HUES6 (cell line): Measurements from ENCODE around the gene SIPA1L2.

ENCODE experiments used
- H3K27ac ChIP-seq: 2 replicates; pipeline ENCODE4 v1.7.0; 2013; ENCODE audit warnings: low read depth, mild to moderate bottlenecking, low read length, inconsistent platforms
- H3K27me3 ChIP-seq: 2 replicates; pipeline ENCODE4 v1.6.1; 2013; ENCODE audit warnings: low read length; ENCODE audit not compliant: control insufficient read depth, insufficient read depth
- H3K36me3 ChIP-seq: 2 replicates; pipeline ENCODE4 v1.6.1; 2013; ENCODE audit warnings: low read length; ENCODE audit not compliant: control insufficient read depth, insufficient read depth
- H3K4me1 ChIP-seq: 2 replicates; pipeline ENCODE4 v1.6.1; 2013; ENCODE audit warnings: low read length; ENCODE audit not compliant: control insufficient read depth, insufficient read depth
- H3K4me3 ChIP-seq: 2 replicates; pipeline ENCODE4 v1.5.1; 2013; ENCODE audit warnings: low read depth, low read length
- H3K9ac ChIP-seq: one replicate; pipeline ENCODE4 v1.6.1; 2013; ENCODE audit warnings: mild to moderate bottlenecking, low read length
- H3K9me3 ChIP-seq: 2 replicates; pipeline ENCODE4 v1.6.1; 2013; ENCODE audit warnings: low read depth, low read length; ENCODE audit not compliant: control insufficient read depth, insufficient read depth

Gene SIPA1L2

GRCh38 chr1:232598133-232598532 is 31.8 kb downstream of the SIPA1L2 start:
- H3K9ac ChIP-seq: no peak overlapping the region
- H3K4me1 ChIP-seq: peaks cover 46% of the 10 kb centered on the region
- H3K27me3 ChIP-seq: no peaks in the 10 kb centered on the region
- H3K9me3 ChIP-seq: no peaks in the 10 kb centered on the region
- H3K36me3 ChIP-seq: no peaks in the 10 kb centered on the region
- no peak overlapping the region for H3K4me3 ChIP-seq
- H3K27ac ChIP-seq: no peak overlapping the region

GRCh38 chr1:232597721-232598120 is 32.2 kb downstream of the SIPA1L2 start:
- Histone ChIP-seq H3K27ac (no peak overlapping the region), H3K4me1 (peaks cover 46% of the 10 kb centered on the region), H3K4me3 (no peak overlapping the region), H3K9ac (no peak overlapping the region), H3K9me3 (no peaks in the 10 kb centered on the region), H3K36me3 (no peaks in the 10 kb centered on the region), H3K27me3 (no peaks in the 10 kb centered on the region)

- no peak overlapping the region for H3K4me3 ChIP-seq
- no peaks in the 10 kb centered on the region for H3K9me3 ChIP-seq
- H3K27me3 ChIP-seq: no peaks in the 10 kb centered on the region
- no peak overlapping the region for H3K27ac ChIP-seq
- no peaks in the 10 kb centered on the region for H3K36me3 ChIP-seq
- no peak overlapping the region for H3K9ac ChIP-seq
- H3K4me1 ChIP-seq: peaks cover 48% of the 10 kb centered on the region
These were observed 33.1 kb downstream of the SIPA1L2 start for GRCh38 chr1:232596666-232597303.

DNA sequence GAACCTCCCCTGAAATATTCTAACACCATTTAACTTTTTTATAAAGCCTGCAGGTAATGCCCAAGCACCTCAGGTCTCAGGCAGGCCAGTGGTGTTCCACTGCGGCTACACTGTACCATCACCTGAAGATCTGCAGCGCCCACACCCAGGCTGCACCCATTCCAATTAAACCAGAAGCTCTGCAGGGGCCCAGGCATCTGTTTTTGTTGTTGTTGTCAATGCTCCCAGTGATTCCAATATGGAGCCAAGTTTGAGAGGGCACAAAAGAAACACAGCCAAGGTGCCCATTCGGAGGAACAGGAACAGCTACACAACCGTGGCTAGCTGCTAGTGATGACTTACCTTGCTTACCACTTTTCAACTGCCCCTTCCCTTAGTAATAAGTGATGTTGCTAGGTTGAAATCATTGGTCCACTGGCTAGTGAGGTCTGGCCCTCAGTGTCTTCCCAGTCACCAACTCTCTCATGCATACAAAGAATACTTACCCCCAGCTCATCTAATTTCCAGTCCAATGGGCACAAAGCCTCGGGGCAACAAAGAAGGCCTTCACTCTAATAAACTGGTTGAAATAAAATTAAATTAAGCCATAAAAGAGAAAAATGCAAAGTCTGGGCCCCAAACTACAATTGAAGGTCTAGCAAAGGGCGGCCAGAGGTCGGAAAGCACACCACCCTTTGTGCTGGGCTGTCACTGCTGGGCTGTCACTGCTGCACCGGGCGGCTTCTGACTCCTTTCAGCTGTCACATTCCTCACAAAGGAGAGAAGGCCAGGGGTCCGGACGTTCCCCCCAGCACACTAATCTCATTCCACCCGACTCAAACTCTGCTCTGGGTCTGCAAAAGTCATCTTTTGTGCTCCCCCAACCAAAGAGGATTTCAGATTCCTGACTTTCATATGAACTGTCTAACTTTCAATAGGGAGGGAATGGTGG is 34.9 kb downstream of the SIPA1L2 start:
- Histone ChIP-seq H3K27me3 (no peaks in the 10 kb centered on the region), H3K4me1 (peaks cover 55% of the 10 kb centered on the region), H3K9ac (no peak overlapping the region), H3K9me3 (no peaks in the 10 kb centered on the region), H3K27ac (no peak overlapping the region), H3K36me3 (no peaks in the 10 kb centered on the region), H3K4me3 (no peak overlapping the region)

DNA sequence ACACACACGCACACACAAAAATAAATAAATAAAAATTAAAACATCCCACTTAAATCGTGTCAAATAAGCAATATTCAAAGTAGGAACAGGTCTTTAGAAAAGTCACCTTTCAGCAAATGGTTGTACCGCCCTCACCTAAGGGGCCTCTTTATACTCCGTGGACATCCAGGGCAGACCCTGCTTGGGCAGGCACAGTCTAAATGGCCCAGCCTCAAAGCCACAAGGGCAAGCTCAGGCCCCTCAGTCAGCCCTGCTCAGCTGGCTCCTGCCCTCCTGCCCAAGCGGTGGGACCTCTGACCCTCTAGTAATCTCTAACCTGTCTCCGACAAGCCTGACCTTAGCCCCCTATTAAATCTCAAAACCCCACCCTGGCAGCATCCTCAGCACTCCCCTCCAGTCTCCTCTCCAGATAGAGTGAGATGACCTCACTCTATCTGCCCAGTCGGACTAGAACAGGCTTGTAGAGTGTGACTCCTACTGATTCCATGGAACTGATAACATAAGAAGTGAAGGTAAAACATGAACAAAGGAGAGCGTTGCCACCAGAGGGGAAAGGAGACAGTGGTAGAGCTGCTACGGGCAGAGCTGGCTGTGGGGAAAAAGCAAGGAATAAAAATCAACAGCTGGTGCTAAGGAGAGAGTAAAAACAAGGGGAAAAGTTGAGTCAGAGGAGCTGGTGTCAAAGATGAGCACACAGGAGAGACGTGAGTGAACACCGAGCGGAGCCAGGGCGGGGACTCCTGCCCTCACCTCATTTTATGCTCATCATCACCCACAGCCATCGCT is 36.0 kb downstream of the SIPA1L2 start:
- Histone ChIP-seq H3K36me3 (no peaks in the 10 kb centered on the region), H3K9ac (no peak overlapping the region), H3K4me3 (no peak overlapping the region), H3K27me3 (no peaks in the 10 kb centered on the region), H3K9me3 (no peaks in the 10 kb centered on the region), H3K27ac (no peak overlapping the region), H3K4me1 (peaks cover 50% of the 10 kb centered on the region)

DNA sequence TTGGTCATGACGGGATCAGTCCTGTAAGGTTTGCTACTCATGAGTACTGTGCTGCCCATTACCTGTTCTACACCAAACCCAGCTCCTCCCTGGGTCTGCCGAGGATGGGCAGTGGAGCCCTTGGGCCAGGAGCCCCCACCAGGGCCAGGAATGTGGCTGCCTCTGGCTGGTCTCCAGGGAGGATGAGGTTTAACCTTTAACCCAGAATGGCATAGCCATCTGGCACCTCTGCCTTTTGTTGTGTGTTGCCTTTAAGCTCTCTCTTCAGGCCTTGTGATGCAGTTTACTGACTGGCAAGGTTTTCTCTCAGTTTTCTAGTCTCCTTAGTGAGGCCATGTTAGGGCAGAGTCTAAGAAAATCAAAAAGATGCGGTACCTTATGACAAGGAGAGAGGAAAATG is 38.6 kb downstream of the SIPA1L2 start:
- Histone ChIP-seq H3K9ac (no peak overlapping the region), H3K36me3 (no peaks in the 10 kb centered on the region; the same call in 1 of the 2 replicates), H3K27me3 (no peaks in the 10 kb centered on the region), H3K4me3 (no peak overlapping the region), H3K27ac (no peak overlapping the region), H3K9me3 (no peaks in the 10 kb centered on the region), H3K4me1 (peaks cover 45% of the 10 kb centered on the region)

DNA sequence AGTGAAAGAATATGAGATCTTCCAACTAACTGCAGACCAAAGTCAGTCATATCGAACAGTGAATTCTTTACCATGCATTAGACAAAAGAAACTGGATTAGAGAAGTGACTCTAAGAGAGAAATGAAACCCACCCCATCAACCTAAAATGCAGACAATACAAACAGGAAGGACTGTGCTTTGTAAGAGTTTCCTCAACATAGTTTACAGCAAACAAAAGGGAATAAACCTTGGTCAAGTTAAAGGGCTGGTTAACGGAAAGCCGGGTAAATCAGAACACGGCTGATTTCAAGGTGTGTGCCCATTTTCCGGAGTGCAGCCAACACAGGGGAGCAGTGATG is 39.2 kb downstream of the SIPA1L2 start:
- Histone ChIP-seq H3K4me1 (peaks cover 44% of the 10 kb centered on the region), H3K4me3 (no peak overlapping the region), H3K27me3 (no peaks in the 10 kb centered on the region), H3K27ac (no peak overlapping the region), H3K36me3 (no peaks in the 10 kb centered on the region; the same call in 1 of the 2 replicates), H3K9me3 (no peaks in the 10 kb centered on the region), H3K9ac (no peak overlapping the region)

DNA sequence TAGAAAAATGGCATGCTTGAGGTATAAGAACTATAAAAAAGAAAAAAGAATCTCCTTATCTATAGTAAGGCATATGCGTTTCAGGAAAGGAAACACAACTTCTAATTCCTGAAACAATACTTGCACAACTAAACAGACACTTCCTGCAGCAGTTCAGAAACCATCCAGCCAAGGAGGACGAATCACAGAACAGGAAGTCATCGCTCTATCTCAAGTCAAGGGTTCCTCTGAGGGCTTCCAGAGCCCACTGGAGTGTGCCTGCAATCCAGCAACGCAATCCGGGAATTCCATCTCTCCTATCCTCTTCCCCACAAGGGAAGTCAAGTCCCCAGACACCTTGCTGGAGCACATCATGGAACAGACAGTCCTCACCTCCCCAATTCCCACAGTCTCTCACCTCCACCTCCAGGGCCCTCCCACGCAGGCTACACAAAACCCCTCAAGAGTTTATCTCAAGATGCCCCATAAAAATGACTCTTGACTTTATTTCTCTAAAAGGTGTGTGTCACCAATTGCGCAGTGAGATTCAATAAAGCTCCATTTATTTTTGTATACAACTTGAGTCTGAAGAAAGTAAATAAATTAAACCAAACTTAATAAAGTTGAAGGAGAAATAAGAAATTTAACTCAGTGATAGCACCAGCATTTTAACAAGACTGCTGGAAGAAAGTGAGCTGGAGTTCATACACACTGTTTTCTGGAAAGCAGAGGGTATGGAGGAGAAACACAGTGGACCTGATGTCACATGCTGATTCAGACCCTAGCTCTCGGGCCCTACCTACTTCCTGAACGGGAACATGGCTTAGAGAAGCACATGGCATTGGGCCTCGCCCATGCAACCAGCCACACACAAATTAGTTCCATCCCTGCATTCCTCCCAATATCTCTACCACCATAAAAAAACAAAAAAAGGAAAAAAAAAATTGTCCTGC is 39.9 kb downstream of the SIPA1L2 start:
- Histone ChIP-seq H3K9ac (no peak overlapping the region), H3K9me3 (no peaks in the 10 kb centered on the region), H3K27me3 (no peaks in the 10 kb centered on the region), H3K4me1 (peaks cover 42% of the 10 kb centered on the region), H3K4me3 (no peak overlapping the region), H3K27ac (no peak overlapping the region), H3K36me3 (no peaks in the 10 kb centered on the region; the same call in 1 of the 2 replicates)

DNA sequence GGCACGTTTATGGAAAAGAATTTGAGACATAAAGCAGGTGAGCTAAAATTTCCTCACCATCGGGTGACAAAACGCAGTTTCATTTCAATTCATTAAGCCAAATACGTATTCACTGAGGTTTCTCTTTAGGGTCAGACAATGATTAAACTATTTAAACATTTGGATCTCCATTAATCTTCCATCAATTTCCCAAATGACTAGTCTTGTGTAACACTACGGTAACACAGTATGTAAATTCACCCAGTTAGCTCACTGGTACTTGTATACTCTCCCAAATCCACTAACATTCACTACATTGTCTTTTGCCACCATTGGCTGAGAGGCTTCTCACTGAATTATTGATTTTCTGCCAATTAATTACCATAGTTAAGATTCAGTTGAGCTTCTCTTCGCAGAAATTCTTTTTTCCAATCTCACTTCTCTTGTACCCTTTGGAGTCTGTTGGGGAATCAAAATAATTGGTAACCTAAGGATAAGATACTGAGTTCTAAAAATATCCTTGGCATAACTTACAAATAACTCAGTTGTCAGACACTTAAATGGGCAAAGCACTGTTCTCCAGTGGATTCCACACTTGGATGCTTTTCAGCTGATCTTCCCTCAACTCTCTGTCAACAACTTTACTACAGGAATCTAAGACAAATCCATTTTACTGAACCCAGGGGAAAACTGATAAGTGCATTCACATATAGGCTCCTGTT is 40.7 kb downstream of the SIPA1L2 start:
- H3K27ac ChIP-seq: no peak overlapping the region
- H3K4me1 ChIP-seq: peaks cover 34% of the 10 kb centered on the region
- H3K9me3 ChIP-seq: no peaks in the 10 kb centered on the region
- no peaks in the 10 kb centered on the region; the same call in 1 of the 2 replicates for H3K36me3 ChIP-seq
- no peaks in the 10 kb centered on the region for H3K27me3 ChIP-seq
- H3K4me3 ChIP-seq: no peak overlapping the region
- H3K9ac ChIP-seq: no peak overlapping the region
